HEK293 (cell line): ENCODE data around the gene LRCH1.

Source experiments
- CTCF ChIA-PET: fragments of 350-600 bp; formaldehyde crosslinking; extraction: SDS; loops from one replicate; lab custom pipeline; 2021; ENCODE audit warnings: antibody characterized with exemption; lab: Yijun Ruan, JAX
- POLR2A ChIA-PET: fragments of 300-600 bp; formaldehyde crosslinking; extraction: SDS; loops from one replicate; lab custom pipeline; 2020; ENCODE audit warnings: antibody characterized with exemption, inconsistent platforms; lab: Yijun Ruan, JAX
- H3K27ac ChIP-seq: fragments of 200-500 bp; sonication (Bioruptor generic); 2 replicates; pipeline ENCODE4 v1.5.1; 2014; ENCODE audit warnings: low read depth, low read length, control low read depth, inconsistent platforms; ENCODE audit errors: extremely low read depth
- H3K36me3 ChIP-seq, 2 experiments: fragments of 200-500 bp in 1 of 2; sonication (Bioruptor generic) in 1 of 2; 1 replicate in 1 of 2; 2 replicates in 1 of 2; pipeline ENCODE4 v1.5.1; 2014 to 2017; ENCODE audit warnings: inconsistent platforms in 2 of 2, low read length in 2 of 2; ENCODE audit not compliant: control insufficient read depth in 2 of 2, insufficient read depth in 1 of 2
- H3K4me1 ChIP-seq: fragments of 200-500 bp; sonication (Bioruptor generic); 2 replicates; pipeline ENCODE4 v1.5.1; 2014; ENCODE audit warnings: mild to moderate bottlenecking, low read length, inconsistent platforms; ENCODE audit not compliant: control insufficient read depth, insufficient read depth
- H3K4me3 ChIP-seq: 2 replicates; pipeline ENCODE4 v1.5.1; 2011; ENCODE audit warnings: low read depth, mild to moderate bottlenecking, control low read depth, low read length, moderate library complexity
- H3K9me3 ChIP-seq: fragments of 200-500 bp; sonication (Bioruptor generic); 2 replicates; pipeline ENCODE4 v1.5.1; 2014; ENCODE audit warnings: low read depth, low read length, inconsistent platforms; ENCODE audit not compliant: control insufficient read depth, insufficient read depth
- GLIS1 ChIP-seq: fragments of 450-650 bp; formaldehyde crosslinking; IDR thresholded peaks from 2 replicates; pipeline ENCODE4 v1.5.1; 2016; ENCODE audit warnings: missing biosample characterization, missing genetic modification characterization
- YY1 ChIP-seq: fragments of 450-650 bp; formaldehyde crosslinking; IDR thresholded peaks from 2 replicates; pipeline ENCODE4 v1.5.1; 2018; ENCODE audit warnings: missing biosample characterization, missing genetic modification characterization
- ZNF514 ChIP-seq: fragments of 450-650 bp; formaldehyde crosslinking; IDR thresholded peaks from 2 replicates; pipeline ENCODE4 v1.5.1; 2016; ENCODE audit warnings: missing biosample characterization, missing genetic modification characterization
- ZNF610 ChIP-seq: fragments of 450-650 bp; formaldehyde crosslinking; IDR thresholded peaks from 2 replicates; pipeline ENCODE4 v1.5.1; 2016; ENCODE audit warnings: missing biosample characterization, missing genetic modification characterization, borderline replicate concordance
- ZNF626 ChIP-seq: fragments of 450-650 bp; sonication (Bioruptor Pico); formaldehyde crosslinking; IDR thresholded peaks from 2 replicates; pipeline ENCODE4 v1.5.1; 2018; ENCODE audit warnings: missing biosample characterization, missing genetic modification characterization, inconsistent platforms
- TF ChIP-seq, protein P1 (sequence below): fragments of 450-650 bp; IDR thresholded peaks from 2 replicates; pipeline ENCODE4 v1.5.1; 2018; ENCODE audit warnings: missing biosample characterization, missing genetic modification characterization
- TF ChIP-seq, protein P2 (sequence below): fragments of 450-650 bp; formaldehyde crosslinking; IDR thresholded peaks from 2 replicates; pipeline ENCODE4 v1.5.1; 2016; ENCODE audit warnings: missing biosample characterization, missing genetic modification characterization
- TF ChIP-seq, protein P3 (sequence below): fragments of 450-650 bp; formaldehyde crosslinking; IDR thresholded peaks from 2 replicates; pipeline ENCODE4 v1.5.1; 2016; ENCODE audit warnings: missing biosample characterization, missing genetic modification characterization
- TF ChIP-seq, protein P4 (sequence below): fragments of 450-650 bp; formaldehyde crosslinking; IDR thresholded peaks from 2 replicates; pipeline ENCODE4 v1.5.1; 2016; ENCODE audit warnings: missing biosample characterization, missing genetic modification characterization

The LRCH1 gene

DNA sequence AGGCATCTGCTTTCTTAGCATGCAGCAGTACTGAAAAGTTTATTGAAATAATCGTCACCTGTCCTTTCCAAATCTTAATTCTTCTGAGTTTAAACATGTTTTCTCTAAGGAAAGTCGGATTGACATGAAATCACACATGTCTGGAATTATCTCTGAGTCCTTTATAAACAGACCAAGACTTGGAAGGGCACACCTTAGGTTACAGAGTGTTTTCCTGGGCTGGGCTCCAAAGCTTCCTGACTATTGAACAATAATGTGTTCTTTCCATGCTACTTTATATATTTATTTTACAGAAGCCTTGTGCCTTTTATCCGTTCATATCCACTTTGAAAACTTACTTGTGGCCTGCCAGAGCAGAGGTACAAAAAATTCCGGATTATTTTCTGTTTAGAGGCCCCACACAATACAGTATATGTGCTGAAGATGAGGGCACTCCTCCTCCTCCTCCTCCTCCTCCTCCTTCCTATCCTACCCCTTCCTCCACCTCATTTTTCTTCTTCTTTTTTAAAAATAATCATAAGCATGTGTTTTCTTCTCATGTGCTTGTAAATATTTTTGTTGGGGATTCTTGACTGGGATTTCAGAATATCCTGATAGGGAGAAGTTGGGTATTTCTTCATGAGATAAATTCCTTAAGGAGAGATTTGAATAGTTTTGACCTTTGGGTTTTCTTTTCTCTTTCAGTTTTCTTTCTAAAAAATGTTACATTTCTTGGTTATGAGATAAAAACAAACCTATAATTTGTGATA, 52.3 kb downstream of the LRCH1 start (continued):
- TF ChIP-seq, protein P1, sequence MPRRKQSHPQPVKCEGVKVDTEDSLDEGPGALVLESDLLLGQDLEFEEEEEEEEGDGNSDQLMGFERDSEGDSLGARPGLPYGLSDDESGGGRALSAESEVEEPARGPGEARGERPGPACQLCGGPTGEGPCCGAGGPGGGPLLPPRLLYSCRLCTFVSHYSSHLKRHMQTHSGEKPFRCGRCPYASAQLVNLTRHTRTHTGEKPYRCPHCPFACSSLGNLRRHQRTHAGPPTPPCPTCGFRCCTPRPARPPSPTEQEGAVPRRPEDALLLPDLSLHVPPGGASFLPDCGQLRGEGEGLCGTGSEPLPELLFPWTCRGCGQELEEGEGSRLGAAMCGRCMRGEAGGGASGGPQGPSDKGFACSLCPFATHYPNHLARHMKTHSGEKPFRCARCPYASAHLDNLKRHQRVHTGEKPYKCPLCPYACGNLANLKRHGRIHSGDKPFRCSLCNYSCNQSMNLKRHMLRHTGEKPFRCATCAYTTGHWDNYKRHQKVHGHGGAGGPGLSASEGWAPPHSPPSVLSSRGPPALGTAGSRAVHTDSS (tag by site-specific recombination): peak; percentile 59; the same call in 1 of the 2 replicates
- TF ChIP-seq, protein P2, sequence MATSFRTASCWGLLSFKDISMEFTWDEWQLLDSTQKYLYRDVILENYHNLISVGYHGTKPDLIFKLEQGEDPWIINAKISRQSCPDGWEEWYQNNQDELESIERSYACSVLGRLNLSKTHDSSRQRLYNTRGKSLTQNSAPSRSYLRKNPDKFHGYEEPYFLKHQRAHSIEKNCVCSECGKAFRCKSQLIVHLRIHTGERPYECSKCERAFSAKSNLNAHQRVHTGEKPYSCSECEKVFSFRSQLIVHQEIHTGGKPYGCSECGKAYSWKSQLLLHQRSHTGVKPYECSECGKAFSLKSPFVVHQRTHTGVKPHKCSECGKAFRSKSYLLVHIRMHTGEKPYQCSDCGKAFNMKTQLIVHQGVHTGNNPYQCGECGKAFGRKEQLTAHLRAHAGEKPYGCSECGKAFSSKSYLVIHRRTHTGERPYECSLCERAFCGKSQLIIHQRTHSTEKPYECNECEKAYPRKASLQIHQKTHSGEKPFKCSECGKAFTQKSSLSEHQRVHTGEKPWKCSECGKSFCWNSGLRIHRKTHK (tag by site-specific recombination): no peak

DNA sequence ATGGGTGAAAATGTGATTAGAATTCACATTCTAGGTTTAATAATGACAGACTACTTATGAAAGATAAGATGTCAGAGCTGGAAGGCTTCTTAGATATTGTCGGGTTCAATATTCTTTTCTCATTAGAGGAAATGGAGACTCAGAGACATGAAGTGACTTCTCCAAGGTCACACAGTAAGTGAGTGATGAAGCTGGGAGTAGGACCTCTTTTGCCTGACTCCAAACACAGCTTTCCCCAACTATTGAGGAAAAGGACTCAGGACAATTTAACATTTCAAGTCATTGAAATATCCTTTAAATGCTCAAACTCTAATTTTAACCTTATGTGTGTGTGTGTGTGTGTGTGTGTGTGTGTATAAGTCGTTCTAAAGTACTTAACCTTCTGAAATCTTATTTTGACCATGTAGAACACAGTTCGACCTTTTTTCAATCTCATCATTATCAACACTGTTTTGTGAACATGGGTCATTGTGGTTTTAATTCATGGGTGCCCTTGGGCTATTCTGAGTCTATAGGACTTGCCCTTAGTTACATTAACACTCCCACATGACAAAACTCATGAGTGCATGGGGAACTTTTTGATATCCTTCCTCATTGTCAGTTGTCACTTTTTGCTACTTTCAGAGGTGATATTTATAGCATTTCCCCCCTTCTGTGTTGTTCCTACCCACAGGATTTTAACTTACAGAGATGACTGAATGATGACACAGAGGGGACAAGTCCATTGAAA, 53.0 kb downstream of the LRCH1 start:
- CTCF ChIA-PET: interaction anchor here (1.0 to 1.5 kb wide), 2 partner anchors 54 to 115 kb away, joined by 3 read pairs; no protein-coding TSS in a partner anchor
- H3K4me1 ChIP-seq: peaks cover 10% of the 10 kb centered on the region

DNA sequence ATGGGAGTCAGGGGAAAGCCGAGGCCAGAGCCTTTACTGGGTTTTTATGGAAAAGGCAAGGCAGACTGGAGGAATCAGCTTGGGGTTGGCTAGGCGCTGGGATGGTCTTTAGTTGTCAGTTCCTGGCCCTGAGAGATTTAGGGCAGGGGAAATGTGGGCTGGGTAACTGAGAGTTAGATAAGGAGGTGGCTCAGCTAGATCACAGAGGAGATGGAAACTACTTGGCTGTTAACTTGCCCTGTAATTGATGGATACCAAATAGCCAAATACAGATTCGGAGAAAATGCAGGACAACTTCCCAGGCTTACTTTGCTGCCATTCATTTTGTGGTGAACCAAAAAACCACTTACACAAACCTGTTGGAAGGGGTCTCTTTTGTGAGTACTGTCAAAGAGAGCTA, 54.0 kb downstream of the LRCH1 start:
- peaks cover 10% of the 10 kb centered on the region for H3K4me1 ChIP-seq
- CTCF ChIA-PET: no interaction called here
- no peak overlapping the region for H3K27ac ChIP-seq
- H3K36me3 ChIP-seq: no peaks in the 10 kb centered on the region
- TF ChIP-seq YY1 (tag by site-specific recombination) (no peak), ZNF514 (tag by site-specific recombination) (no peak), GLIS1 (tag by site-specific recombination) (no peak), ZNF626 (tag by site-specific recombination) (no peak), ZNF610 (tag by site-specific recombination) (no peak)
- TF ChIP-seq, protein P3, sequence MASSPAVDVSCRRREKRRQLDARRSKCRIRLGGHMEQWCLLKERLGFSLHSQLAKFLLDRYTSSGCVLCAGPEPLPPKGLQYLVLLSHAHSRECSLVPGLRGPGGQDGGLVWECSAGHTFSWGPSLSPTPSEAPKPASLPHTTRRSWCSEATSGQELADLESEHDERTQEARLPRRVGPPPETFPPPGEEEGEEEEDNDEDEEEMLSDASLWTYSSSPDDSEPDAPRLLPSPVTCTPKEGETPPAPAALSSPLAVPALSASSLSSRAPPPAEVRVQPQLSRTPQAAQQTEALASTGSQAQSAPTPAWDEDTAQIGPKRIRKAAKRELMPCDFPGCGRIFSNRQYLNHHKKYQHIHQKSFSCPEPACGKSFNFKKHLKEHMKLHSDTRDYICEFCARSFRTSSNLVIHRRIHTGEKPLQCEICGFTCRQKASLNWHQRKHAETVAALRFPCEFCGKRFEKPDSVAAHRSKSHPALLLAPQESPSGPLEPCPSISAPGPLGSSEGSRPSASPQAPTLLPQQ: no peak
- TF ChIP-seq, all 188 proteins: peak for 0
- POLR2A ChIA-PET: no interaction called here
- H3K4me3 ChIP-seq: no peak overlapping the region
- H3K9me3 ChIP-seq: no peaks in the 10 kb centered on the region

More for the DNA sequence above, 53.0 kb downstream of the LRCH1 start:
- Histone ChIP-seq H3K36me3 (no peaks in the 10 kb centered on the region), H3K27ac (no peak overlapping the region), H3K9me3 (no peaks in the 10 kb centered on the region), H3K4me3 (no peak overlapping the region)
- TF ChIP-seq GLIS1 (tag by site-specific recombination): peak; percentile 44; the same call in 1 of the 2 replicates
- TF ChIP-seq, protein P4, sequence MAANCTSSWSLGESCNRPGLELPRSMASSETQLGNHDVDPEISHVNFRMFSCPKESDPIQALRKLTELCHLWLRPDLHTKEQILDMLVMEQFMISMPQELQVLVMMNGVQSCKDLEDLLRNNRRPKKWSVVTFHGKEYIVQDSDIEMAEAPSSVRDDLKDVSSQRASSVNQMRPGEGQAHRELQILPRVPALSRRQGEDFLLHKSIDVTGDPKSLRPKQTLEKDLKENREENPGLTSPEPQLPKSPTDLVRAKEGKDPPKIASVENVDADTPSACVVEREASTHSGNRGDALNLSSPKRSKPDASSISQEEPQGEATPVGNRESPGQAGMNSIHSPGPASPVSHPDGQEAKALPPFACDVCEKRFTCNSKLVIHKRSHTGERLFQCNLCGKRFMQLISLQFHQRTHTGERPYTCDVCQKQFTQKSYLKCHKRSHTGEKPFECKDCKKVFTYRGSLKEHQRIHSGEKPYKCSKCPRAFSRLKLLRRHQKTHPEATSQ (tag by site-specific recombination): no peak
- POLR2A ChIA-PET: no interaction called here
